NCI-H2227 (cell line): ENCODE results near the gene PIANP.
"Not testable (repeated sequence)": the region's sequence is repeated elsewhere in the genome, so short reads cannot be mapped to it uniquely, and the experiment has no call there.

ENCODE experiments used
- DNase-seq: peaks from one replicate; lab custom pipeline; 2025; ENCODE audit not compliant: unreplicated experiment; lab: John Stamatoyannopoulos, UW

PIANP gene

DNA sequence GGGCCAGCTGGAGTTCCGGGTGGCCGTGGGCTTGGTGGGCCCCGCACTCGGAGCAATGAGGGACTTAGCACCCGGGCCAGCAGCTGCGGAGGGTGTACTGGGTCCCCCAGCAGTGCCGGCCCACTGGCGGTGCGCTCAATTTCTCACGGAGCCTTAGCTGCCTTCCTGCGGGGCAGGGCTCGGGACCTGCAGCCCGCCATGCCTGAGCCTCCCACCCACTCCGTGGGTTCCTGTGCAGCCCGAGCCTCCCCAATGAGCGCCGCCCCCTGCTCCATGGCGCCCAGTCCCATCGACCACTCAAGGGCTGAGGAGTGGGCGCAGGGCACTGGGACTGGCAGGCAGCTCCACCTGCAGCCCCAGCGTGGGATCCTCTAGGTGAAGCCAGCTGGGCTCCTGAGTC is 7.7 kb upstream of the PIANP start:
- DNase-seq, result not testable (repeated sequence)

DNA sequence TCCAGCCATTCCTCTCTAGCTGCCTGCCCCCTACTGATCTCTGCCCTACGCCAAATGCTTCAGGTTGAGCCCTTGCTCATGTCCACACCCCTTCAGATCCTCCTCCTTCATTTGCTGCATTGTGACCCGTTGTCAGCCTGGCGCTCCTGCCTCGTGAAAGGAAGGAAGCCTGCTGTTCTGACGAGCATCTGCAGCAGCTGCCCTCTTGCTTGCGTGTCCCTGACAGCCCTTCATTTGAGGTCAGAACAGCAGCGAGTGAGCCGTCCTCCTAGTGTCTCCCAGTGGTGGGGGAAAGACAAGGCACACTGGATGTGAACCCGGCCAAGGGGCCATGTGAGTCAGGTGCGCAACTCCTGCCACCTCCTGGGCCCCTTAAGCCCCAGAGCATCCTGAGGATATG is 3.0 kb upstream of the PIANP start:
- peak; percentile 73 for DNase-seq

DNA sequence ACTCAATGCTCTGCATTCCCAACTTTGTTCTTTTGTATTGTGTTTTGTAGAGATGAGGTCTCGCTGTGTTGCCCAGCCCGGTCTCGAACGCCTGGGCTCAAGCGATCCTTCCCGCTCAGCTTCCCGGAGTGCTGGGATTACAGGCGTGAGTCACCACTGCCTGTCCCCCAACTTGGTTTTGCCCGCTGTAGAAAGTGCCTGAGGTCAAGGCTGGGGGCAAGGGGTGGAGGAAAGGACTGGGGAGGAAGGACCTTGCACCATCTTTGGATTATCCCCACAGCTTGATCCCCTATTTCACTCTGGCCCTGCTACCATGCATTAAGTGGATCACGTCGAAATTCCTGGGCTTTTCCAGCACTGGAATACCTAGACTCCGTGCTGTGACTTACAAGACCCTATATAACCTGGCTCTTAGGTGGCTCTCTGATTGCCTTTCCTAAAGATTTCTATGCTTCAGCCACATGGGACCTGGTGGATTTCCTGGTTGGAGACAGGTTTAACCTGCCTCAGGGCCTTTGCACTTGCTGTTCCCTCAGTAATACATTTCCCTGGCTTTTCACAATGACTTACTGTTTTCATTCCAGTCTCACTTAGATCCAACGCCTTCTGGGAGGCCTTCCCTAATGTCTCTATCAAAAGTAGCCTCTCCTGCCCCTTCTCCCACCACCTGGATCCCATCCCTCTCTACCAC is 608 bp upstream of the PIANP start:
- no peak for DNase-seq

DNA sequence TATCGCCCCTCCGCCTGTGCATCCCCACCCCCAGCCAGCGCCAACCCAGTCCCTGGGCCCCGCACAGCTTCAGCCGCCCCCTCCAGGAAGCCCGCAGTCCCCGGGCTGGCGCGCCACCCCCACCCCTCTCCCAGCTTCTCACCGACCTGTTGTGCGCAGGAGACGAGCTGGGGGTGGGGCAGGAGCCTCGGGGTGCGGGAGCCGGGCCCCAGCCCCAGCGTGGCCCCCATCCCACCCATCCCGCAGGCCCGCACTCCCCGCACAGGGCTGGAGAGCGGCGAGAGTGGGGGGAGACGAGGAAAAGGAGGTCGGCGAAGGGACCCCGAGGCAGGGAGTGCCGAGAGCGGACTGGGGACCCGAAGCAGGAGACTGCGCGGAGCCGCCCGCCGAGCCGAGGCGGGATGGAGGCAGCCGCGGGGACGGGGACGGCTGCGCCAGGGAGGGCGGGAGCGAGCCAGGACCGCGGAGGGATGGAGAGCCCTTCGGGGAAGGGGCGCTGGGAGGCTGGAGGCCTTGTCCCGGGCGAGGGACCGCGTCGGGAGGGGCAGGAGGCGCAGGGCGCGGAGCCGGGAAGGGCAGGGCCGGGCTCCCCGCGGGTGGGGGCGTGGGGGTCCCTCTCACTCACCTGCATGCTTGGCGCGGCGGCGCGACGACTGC is 498 bp downstream of the PIANP start:
- peak; percentile 37 for DNase-seq

DNA sequence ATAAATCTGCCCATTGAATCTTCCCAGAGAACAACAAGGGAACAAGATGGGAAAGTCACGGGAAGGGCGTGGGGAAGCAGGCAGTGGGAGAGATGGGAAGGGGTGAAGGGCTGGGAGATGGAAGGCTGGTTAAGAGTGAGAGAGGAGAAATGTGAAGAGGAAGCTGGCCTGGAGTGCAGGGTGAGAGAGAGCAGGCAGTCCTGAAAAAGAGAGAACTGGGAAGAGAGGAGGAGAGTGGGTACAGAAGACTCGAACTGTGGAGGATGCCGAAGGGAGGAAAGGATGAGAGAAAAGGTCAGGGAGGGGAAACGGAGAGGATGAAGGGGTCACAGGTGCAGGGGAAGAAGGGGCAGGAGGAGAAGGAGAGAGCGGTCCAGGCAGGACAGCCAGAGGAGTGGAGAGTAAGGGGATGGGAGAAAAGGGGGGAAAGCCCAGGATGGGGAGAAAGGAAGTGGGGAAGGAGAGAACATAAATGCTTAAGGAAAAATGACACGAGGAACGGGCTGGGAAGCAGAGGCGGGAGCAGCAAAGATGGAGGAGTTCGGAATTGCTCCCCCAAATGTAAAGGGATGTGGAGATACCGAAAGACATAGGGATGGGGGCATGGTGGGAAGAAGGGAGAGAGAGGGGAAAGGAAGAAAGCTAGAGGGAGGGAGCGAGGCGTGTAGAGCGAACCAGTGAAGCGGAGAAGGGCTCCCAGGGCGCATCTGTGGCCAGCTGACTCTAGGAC is 1.2 kb downstream of the PIANP start:
- no peak for DNase-seq

DNA sequence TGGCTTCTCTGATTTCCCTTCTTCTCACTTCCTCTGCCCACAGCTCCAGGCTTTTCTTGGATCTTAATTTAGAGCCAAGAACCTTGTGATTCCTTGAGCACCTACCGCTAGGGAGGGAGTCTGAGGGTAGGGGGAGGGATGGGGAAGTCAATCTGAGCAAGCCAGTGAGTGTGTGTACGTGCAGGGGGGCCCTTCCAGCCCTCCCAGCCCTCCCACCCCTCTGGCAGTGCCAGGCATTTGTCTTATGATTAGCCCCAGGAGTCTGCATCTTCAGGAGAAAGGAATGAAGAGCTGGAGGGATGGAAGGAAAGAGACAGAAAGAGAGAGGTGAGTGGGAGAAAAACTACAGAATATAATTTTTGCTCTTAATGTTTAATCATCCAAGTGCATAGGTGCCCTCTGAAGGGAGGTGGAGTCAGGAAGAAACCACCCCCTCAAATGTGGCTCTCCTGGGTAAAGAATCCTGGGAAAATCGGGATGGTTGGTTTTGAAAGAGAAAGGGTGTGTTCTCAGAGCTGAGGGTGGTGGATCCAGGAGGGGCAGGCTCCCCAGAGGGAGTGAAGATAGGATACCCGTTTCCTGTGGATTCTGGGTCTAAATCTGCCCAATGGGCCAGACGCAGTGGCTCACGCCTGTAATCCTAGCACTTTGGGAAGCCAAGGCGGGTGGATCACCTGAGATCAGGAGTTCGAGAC is 2.1 kb downstream of the PIANP start:
- DNase-seq, result peak; percentile 17

DNA sequence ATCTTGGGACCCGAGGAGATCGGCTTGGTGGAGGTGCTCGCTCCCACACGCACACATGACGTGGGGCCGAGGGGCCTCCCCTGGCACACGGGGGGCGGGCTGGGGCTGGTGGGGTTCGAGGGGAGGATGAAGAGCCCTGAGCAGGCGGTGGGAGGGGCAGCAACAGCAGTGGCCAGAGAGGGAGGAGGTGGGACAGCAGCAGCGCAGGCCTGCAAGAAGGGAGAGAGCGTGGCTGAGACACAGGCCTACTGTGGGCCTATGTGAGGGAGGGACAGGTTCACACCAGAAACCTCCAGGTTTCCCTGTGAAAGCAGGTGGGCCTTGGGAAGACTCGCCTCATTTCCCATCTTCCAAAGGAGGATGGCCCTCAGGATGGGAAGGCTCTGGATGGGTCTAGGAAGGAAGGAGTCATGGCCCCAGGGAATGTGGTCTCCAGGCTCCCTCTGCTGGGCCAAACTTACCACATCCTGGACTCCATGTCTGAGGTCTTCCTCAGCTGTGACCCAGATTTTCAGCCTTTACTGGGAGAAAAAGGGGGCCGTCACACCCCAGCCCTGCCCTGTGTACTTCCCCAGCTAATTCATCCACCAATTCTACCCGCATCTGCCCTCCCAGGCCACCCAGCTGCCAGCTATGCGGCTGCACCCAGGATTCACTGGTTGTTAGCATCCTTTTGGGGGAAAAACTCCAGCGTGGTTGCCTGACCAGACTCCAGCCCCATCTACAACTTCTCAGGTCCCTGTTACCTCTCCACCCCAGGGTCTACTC is 2.8 kb downstream of the PIANP start:
- peak; percentile 61 for DNase-seq

DNA sequence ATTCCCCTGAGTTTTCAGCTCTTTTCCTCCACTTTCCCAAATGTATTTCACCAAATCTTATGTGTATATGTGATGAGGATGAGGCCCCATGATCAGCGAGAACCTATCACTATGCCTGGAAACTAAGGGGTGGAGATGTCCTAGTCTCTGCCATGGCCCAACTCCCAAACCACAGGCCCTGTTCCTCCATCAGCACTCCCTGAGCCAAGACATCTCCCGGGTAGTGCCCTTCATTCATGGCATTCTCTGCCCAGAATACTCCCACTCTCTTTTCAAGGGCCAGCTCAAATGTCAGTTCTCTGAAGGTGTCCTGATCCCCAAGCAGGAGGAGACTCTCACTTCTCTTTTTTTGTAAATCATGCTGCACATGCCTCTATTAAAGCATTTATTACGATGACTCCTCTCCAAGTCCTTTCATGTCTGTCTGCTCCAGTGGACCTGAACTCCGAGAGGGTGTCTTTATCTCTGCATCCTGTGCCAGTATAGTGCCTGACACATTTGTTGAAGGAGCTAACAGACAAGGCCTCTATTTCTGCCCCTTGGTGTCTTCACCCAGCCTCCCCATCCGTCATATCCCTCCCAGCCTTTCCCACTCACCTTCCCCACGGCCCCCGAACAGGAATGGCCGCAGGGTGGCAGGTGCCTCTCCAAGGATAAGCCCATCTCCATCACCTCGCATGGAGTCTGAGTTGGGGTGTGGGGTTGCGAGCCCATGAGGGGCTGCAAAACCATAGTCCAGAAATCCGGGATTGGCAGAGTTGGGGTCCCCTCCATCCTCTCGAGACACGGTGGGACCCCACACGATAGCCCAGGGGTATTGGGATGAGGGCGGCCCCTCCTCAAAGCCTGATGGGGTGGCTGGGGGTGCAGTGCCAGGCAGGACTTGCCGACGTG is 3.7 kb downstream of the PIANP start:
- DNase-seq, result no peak

DNA sequence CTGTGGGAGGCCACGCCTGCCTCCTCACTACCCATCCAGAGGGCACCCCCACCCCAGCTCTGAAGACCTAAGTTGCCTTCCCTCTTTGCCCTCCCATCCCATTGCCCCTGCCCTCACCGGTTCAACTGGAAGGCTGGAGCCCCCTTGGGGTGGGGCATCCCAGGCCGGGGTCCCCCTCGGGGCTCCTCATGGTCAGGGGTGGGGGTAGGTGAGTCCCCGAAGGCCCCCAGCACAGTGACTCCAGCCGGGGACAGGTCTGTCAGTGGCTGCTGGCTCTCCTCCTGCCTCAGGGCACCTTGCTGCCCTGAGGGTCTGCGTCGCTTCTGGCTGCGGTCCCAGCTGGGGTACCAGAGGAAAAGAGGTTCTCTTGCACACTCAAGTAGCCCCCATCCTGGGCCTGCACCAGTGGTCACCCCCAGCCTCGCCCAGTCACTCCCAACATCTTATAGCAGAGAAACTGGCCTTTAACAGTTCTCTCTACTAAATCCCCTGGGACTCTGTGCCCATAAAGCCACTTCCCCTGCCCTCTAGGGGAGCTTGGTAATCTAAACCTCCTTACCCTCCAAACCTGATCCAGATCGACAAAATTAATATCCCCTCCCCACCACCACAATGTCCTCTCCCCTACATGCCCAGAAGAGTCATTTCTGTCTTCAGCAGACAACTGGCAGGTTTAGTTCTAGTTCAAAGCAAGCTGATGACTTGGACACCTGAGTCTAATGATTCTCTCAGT is 5.1 kb downstream of the PIANP start:
- DNase-seq, result no peak

DNA sequence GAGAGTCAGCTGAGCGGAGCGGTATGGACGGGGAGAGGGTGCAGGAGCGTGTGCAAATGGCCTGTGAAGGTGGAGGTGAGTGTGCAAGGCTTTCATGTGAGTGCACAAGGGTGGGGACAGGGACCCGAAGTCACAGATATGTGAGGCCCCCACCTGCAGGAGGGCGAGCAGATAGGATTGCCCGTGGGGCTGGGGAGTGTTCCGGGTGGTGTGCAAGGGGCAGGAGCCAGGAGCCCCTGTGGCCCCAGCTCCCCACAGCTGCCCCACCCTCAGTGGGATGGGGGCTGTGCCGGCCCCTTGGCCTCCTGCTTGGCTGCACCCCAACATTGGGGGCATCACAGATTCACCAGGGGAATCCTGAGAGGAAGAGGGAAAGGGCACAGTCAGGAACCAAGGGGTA is 5.9 kb downstream of the PIANP start:
- DNase-seq, result no peak

DNA sequence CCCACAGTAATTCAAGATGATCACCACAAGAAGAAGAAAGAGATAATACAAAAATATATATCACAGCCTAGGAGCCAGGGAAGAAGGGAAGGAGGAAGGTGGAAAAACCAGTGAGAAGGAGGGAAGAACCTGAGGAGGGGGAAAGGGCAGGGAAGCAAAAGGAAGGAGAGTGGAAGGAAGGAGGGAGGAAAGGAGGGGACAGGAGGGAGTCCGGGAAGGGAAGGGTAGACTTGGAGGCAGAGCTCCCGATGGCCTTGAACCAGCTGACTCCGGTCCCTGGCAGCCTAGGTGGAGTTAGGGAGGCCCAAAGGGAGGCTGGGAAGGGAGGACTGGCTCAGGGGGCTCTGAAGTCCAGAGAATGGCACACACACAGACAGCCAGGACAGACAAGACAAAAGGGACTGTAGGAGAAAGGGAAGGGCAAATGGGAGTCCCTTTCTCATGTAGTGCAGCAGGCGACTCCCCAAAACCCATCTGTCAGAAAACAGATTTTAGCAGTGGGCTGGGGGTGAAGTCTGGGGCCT is 6.7 kb downstream of the PIANP start:
- DNase-seq, result no peak

DNA sequence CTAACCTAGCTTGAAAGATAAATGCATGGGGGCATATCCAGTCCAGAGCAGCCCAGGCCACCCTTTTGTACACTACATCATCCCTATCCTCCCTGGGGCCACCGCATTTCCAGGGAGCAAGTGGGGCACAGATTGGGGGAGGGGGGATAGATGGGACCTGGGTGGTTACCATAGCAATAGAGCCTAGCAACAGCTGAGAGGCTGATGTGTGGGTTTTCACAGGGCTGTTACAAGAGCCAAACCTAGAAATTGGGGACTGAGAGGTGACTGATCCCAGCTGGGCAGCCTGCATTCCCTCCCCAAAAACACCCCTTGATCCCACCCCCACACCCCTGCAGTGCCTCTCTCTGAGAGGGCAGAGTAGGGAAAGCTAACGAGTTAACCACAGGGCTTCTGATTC is 7.7 kb downstream of the PIANP start:
- peak; percentile 19 for DNase-seq

DNA sequence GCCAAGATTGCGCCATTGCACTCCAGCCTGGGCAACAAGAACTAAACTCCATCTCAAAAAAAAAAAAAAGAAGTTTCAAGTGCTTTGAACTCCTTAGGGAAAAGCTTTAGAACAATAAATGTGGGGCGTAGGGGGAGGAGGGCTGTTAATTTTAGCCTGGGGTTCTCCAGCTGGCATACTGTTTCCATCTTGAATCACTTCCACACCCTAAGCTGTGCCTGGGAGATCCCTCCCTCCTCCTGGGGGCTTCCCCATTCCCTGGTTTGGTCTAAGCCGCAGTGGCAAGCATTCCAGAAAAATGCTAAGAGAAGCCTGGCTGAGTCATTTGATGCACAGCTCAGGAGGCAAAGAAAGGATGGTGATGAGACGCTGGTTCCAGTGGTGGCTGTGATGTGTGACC is 9.1 kb downstream of the PIANP start:
- no peak for DNase-seq

DNA sequence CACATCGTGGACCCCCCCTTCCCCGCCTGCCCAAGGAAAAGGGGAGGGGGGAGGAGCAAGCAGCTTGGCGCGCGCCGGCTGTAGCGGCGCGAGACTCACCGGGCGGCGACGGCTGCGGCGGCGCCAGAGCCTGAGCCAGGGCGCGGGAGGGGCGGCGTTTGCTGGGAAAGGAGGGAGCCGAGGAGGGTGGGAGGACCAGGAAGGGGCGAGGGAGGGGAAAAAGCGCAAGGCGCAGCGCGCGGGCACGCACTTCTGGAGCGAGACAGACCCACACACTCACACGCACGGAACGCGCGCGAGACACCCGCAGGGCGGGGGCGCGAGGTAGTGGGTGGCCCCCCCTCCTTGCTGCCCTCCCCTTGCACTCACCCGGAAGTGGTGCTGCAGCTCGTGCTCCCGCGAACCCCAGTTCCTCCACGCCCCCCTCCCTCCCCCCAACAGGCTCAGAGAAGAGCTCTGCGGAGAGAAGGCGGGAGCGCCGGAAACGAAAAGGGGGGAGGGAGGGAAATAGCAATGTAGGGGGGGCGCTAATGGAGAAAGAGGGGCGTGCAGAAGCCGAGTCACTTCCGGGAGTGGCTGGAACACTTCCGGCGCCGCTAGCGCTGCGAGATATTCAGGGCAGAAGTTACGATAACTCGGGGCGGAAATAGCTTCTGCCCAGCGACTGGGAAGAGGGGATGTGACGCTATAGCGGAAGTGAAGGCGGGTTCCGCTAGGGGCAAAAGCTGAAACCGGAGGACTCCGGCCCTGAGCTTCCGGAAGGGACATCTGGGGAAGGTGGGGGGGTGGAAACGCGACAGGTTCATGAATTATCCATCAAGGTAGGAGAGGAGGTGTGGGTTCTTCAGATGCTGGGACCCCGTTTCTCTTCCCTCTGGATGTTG is 11.4 kb downstream of the PIANP start, which contains the start of gene ZNF384:
TSS of gene ZNF384 (minus strand) at position 377 of the 884 bp plus-strand sequence. CDS start 9,855 bp downstream, outside the sequence.
- DNase-seq, result peak; percentile 97

DNA sequence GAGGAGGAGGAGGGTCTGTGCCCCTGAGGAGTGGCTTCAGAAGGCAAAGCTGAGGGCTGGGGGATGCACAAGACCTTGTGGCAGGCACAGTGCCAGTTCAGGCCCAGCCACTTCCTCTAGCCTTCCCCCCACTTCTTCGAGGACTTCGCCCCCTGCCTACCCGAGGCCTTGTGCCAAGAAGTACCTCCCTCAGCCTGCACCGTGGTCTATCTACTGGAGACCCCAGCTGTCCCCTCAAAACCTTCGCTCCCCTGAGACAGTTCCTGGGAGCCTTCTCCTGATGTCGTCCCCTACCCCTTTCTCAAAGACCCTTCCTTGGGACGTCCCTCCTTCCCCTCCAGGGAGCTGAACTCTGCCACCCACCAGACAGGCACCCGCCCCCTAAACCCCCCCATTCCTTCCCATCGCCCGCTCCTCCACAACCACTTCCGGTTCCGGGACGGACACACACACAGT is 12.0 kb downstream of the PIANP start:
- peak; percentile 54 for DNase-seq

DNA sequence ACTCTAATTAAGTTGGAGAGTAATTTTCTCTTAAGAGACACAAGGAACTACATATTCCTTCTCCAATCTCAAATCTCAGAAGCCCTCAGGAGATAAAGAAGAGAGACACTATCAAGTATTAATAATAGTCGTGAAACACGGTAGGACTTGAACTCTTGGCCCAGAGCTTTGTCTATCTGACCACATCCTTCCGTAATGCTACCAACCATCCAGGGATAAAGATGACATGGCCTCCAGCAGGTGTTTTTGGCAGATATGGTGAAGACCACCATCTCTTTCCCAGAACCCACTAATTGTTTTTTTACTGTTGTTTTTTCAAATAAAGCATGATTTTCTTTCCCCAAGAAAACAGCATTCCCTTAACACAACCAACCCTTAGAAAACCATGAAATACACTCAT is 14.8 kb downstream of the PIANP start:
- DNase-seq, result no peak

DNA sequence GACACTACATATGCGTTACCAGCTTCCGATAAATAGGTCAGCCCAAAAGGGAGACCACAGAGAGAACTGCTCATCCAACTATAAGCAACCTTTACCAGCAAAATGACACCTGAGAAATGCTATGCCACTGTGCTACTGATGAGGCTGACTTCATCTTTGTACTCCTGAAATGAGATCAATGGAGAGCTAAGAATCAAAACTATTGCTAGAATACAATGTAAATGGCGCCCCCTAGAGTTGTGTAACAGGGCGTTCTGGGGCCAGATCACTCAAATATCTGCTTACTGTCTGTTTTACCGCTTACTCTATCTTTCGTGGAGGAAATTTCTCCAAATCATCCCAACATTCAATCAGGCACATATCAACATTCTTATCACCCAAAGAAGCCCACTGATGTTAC is 16.0 kb downstream of the PIANP start:
- DNase-seq, result peak; percentile 59

DNA sequence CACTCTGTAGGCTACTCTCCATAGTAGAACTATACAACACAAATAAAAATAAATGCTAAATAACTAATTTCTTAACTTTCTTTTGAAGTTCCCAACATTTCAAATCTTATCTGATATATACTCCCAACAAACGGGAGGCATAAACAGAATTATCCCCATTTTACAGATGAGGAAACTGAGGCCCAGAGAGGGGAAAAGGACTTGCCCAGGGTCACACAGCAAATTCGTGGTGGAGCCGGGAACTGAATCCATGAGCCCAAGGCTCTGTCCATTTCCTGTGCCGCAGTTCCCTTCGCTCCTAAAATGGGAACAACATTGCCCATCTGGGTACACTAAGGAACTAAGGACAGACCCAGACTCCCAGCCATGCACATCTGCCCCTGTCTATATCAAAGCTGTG is 23.7 kb downstream of the PIANP start:
- DNase-seq, result no peak
